Mesodermal cell (in vitro differentiated cells): Measurements from ENCODE around the gene BGLAP. TPM values are rescaled to one million over a fixed set of nuclear protein-coding genes. Genes with fewer than 3 reads are reported as not detected.

Source experiments
- H3K27ac ChIP-seq: 2 replicates; pipeline ENCODE4 v1.7.0; 2013; ENCODE audit warnings: mild to moderate bottlenecking, low read depth, low read length, moderate library complexity; ENCODE audit not compliant: severe bottlenecking
- H3K36me3 ChIP-seq: 2 replicates; pipeline ENCODE4 v1.7.1; 2013; ENCODE audit warnings: mild to moderate bottlenecking, low read length, moderate library complexity; ENCODE audit not compliant: control insufficient read depth, insufficient read depth
- H3K4me1 ChIP-seq: one replicate; pipeline ENCODE4 v1.7.1; 2013; ENCODE audit warnings: mild to moderate bottlenecking, low read length; ENCODE audit not compliant: insufficient read depth, control insufficient read depth, poor library complexity, severe bottlenecking
- H3K4me3 ChIP-seq: 2 replicates; pipeline ENCODE4 v1.7.0; 2013; ENCODE audit warnings: low read length, control low read depth, mild to moderate bottlenecking; ENCODE audit not compliant: insufficient read depth, poor library complexity, severe bottlenecking; ENCODE audit errors: extremely low read depth
- H3K9me3 ChIP-seq: 2 replicates; pipeline ENCODE4 v1.7.1; 2013; ENCODE audit warnings: mild to moderate bottlenecking, low read length, moderate library complexity; ENCODE audit not compliant: control insufficient read depth
- WGBS, 2 experiments: methylation state at CpG; one replicate each; pipeline ENCODE4 v1.1.5; 2013; ENCODE audit warnings: missing lambda C conversion rate in 2 of 2; ENCODE audit not compliant: insufficient coverage in 2 of 2; 5-methylcytosine and 5-hydroxymethylcytosine counted together
- polyA plus RNA-seq, 2 experiments: library from polyadenylated mRNA; stranded (reverse); fragments of 50-300 nt; gene quantifications; one replicate each; pipeline ENCODE4 v1.2.3, GENCODE V29; 2013

The BGLAP gene
- 1.4 TPM for polyA plus RNA-seq (2013, experiment 1 of 2)
- polyA plus RNA-seq (2013, experiment 2 of 2), result 1.8 TPM

DNA sequence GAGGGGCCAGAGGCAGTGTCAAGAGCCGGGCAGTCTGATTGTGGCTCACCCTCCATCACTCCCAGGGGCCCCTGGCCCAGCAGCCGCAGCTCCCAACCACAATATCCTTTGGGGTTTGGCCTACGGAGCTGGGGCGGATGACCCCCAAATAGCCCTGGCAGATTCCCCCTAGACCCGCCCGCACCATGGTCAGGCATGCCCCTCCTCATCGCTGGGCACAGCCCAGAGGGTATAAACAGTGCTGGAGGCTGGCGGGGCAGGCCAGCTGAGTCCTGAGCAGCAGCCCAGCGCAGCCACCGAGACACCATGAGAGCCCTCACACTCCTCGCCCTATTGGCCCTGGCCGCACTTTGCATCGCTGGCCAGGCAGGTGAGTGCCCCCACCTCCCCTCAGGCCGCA is at the start of gene BGLAP:
BGLAP (plus strand) TSS at position 259 of the 400 bp plus-strand sequence; CDS start at position 307, 48 bp downstream.
- peaks cover 28% of the 10 kb centered on the region for H3K36me3 ChIP-seq
- H3K4me1 ChIP-seq, result peaks cover 7% of the 10 kb centered on the region
- H3K27ac ChIP-seq, result peak within 1 kb of the TSS; percentile 10
- no peaks in the 10 kb centered on the region for H3K9me3 ChIP-seq
- no peak within 1 kb of the TSS for H3K4me3 ChIP-seq
- 95% methylated on average over 8 to 13 of the region's 14 CpGs for WGBS, 2 experiments

DNA sequence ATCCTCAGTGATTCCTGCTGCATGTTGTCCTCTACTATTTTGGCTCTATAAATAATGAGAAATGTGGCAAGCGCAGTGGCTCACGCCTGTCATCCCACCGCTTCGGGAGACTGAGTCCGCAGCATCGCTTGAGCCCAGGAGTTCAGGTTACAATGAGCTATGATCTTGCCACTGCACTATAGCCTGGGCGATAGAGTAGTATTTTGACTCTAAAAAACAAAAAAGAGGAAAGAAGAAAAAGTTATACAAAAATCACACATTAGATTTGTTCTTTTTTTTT is 48.8 kb upstream of the BGLAP start:
- WGBS, 2 experiments, result 96 to 100% methylated on average over 5 to 6 of the region's 7 CpGs
- Histone ChIP-seq H3K4me1 (peaks cover 6% of the 10 kb centered on the region), H3K4me3 (peak overlapping the region; percentile 89), H3K36me3 (peaks cover 17% of the 10 kb centered on the region), H3K9me3 (peaks cover 6% of the 10 kb centered on the region), H3K27ac (no peak overlapping the region)

- Histone ChIP-seq H3K27ac (peak within 1 kb of the TSS; percentile 45), H3K4me3 (peak within 1 kb of the TSS; percentile 89), H3K9me3 (peaks cover 6% of the 10 kb centered on the region), H3K36me3 (peaks cover 17% of the 10 kb centered on the region), H3K4me1 (peaks cover 6% of the 10 kb centered on the region)
- 29 to 30% methylated on average over 59 of the region's 59 CpGs for WGBS, 2 experiments
Observed at GRCh38 chr1:156193488-156194299, 48.3 kb upstream of the BGLAP start, which contains the start of gene SLC25A44. TSS of gene SLC25A44 (plus strand) at chr1:156194104. CDS start at chr1:156199848, 5,744 bp downstream.

- Histone ChIP-seq H3K4me3 (peak overlapping the region; percentile 89), H3K9me3 (peaks cover under 1% of the 10 kb centered on the region), H3K36me3 (peaks cover 22% of the 10 kb centered on the region), H3K27ac (peak overlapping the region; percentile 23), H3K4me1 (peaks cover 6% of the 10 kb centered on the region)
- 12 to 15% methylated on average over 14 of the region's 14 CpGs for WGBS, 2 experiments
Observed at GRCh38 chr1:156194300-156194652, 47.7 kb upstream of the BGLAP start.

- WGBS, 2 experiments, result 89 to 90% methylated on average over 4 of the region's 4 CpGs
- H3K4me3 ChIP-seq, result no peak overlapping the region
- H3K36me3 ChIP-seq, result peaks cover 38% of the 10 kb centered on the region
- no peak overlapping the region for H3K27ac ChIP-seq
- H3K4me1 ChIP-seq, result peaks cover 6% of the 10 kb centered on the region
- no peaks in the 10 kb centered on the region for H3K9me3 ChIP-seq
Observed at GRCh38 chr1:156195853-156196252, 46.1 kb upstream of the BGLAP start.

- Histone ChIP-seq H3K4me3 (no peak overlapping the region), H3K4me1 (peaks cover 6% of the 10 kb centered on the region), H3K9me3 (no peaks in the 10 kb centered on the region), H3K27ac (no peak overlapping the region), H3K36me3 (peaks cover 43% of the 10 kb centered on the region)
- 65 to 86% methylated on average over 2 of the region's 2 CpGs for WGBS, 2 experiments
Observed at GRCh38 chr1:156196445-156196844, 45.5 kb upstream of the BGLAP start.

DNA sequence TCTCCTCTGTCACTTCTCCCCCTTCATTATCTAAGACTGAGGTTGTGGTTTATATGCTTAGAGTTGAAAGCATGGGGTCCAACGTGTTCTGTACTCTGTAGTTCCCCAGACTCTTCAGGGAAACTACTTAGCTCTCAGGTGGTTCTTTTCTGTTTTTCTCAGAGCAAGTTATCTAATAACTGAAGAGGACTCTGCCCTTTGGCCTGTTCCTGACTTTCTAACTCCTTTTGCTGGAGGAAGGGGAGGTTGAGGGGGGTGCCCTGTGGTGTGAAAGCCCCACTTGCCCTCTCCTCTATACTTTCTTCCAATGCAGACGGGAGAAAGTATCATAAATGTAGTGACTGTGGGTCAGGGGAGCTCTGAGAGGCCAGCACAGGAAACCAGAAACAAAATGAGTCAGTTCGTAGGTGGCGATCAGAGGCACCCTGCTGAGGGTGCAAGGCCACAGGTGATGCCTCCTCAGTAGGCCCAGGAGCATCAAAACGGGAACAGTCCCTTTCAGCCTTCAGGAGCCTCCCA is 43.1 kb upstream of the BGLAP start:
- 78 to 100% methylated on average over 2 to 4 of the region's 5 CpGs for WGBS, 2 experiments
- Histone ChIP-seq H3K4me3 (no peak overlapping the region), H3K9me3 (no peaks in the 10 kb centered on the region), H3K4me1 (peaks cover 6% of the 10 kb centered on the region), H3K27ac (no peak overlapping the region), H3K36me3 (peaks cover 55% of the 10 kb centered on the region)

DNA sequence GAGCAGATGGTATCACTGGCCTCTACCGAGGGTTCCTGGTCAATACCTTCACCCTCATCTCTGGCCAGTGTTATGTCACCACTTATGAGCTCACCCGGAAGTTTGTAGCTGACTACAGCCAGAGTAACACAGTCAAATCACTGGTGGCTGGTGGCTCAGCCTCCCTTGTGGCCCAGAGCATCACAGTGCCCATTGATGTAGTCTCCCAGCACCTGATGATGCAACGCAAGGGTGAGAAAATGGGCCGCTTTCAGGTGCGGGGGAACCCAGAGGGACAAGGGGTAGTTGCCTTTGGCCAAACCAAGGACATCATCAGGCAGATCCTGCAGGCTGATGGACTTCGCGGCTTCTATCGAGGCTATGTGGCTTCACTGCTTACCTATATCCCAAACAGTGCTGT is 41.9 kb upstream of the BGLAP start:
- WGBS, 2 experiments, result 91 to 98% methylated on average over 8 of the region's 8 CpGs
- no peak overlapping the region for H3K27ac ChIP-seq
- peaks cover 65% of the 10 kb centered on the region for H3K36me3 ChIP-seq
- H3K4me3 ChIP-seq, result no peak overlapping the region
- H3K9me3 ChIP-seq, result no peaks in the 10 kb centered on the region
- H3K4me1 ChIP-seq, result no peaks in the 10 kb centered on the region

DNA sequence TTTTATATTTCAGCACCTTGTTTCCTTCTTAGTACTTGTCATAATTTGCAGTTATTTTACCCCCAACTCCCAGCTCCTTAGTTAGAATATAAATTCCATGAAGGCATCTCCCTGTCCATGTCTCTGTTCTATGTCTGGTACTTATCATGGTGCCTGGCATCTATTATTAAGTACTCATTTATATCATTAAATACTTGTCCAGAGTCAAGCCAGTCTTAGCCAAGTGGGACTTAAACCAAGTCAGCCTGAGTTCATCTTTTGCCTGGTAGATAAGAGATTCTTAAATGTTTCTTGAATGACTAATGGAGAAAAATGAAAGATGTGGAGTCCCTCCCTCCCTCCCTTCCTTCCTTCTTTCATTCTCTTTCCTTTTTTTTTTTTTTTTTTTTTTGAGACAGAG is 38.7 kb upstream of the BGLAP start:
- H3K9me3 ChIP-seq, result no peaks in the 10 kb centered on the region
- H3K4me3 ChIP-seq, result no peak overlapping the region
- no peak overlapping the region for H3K27ac ChIP-seq
- peaks cover 72% of the 10 kb centered on the region for H3K36me3 ChIP-seq
- H3K4me1 ChIP-seq, result no peaks in the 10 kb centered on the region

- H3K36me3 ChIP-seq, result peaks cover 74% of the 10 kb centered on the region
- 87 to 100% methylated on average over 2 of the region's 3 CpGs for WGBS, 2 experiments
- H3K27ac ChIP-seq, result no peak overlapping the region
- H3K4me1 ChIP-seq, result no peaks in the 10 kb centered on the region
- H3K9me3 ChIP-seq, result no peaks in the 10 kb centered on the region
- no peak overlapping the region for H3K4me3 ChIP-seq
Observed at GRCh38 chr1:156204686-156205085, 37.3 kb upstream of the BGLAP start.

DNA sequence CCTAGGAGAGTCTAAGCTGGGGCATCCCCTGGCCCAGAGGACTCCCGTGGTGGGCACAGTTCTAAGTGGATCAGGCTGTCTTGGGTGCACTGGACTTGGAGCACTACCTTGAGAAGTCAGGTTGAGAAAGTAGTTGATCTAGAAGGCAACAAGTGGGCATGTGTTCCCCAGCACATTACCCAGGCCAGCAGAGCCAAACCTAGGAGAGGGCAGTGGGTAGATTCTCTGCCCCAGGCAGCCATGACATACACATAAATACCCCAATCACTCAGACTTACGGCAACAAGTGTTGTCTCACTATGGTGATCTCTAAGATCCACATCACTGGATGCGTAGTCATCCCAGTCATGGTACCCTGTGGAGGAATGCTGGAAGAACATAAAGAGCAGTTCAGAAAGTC is 30.7 kb upstream of the BGLAP start:
- H3K27ac ChIP-seq, result no peak overlapping the region
- no peak overlapping the region for H3K4me3 ChIP-seq
- 100% methylated on average over 1 of the region's 3 CpGs for WGBS, 2 experiments
- no peaks in the 10 kb centered on the region for H3K9me3 ChIP-seq
- H3K36me3 ChIP-seq, result peaks cover 67% of the 10 kb centered on the region
- H3K4me1 ChIP-seq, result no peaks in the 10 kb centered on the region
